HCT116 (cell line): Measurements from ENCODE around the gene SCAND1.

Experiments
- CEBPB ChIP-seq: IDR thresholded peaks from 2 replicates; pipeline ENCODE4 v1.6.1; 2012; ENCODE audit warnings: low read depth
- POLR2A ChIP-seq: IDR thresholded peaks from 2 replicates; pipeline ENCODE4 v1.7.0; 2011; ENCODE audit warnings: borderline replicate concordance; ENCODE audit not compliant: insufficient read depth, insufficient read length; ENCODE audit errors: extremely low read depth
- TF ChIP-seq, protein P1 (sequence below), 3 experiments: fragments of 200-600 bp in 1 of 3; sonication (generic) in 1 of 3; IDR thresholded peaks in 2 of 3; conservative IDR thresholded peaks in 1 of 3; 2 replicates each; pipeline ENCODE4 v1.5.1; 2012 to 2017; ENCODE audit warnings: low read depth in 2 of 3, low read length in 2 of 3, antibody characterized with exemption in 1 of 3, borderline replicate concordance in 1 of 3, control low read depth in 1 of 3, mild to moderate bottlenecking in 1 of 3, mixed read lengths in 1 of 3, mixed run types in 1 of 3, moderate library complexity in 1 of 3; ENCODE audit not compliant: insufficient read depth in 1 of 3

GRCh38 chr20:35992713-35993335, 38.5 kb upstream of the SCAND1 start:
- TF ChIP-seq, protein P1, sequence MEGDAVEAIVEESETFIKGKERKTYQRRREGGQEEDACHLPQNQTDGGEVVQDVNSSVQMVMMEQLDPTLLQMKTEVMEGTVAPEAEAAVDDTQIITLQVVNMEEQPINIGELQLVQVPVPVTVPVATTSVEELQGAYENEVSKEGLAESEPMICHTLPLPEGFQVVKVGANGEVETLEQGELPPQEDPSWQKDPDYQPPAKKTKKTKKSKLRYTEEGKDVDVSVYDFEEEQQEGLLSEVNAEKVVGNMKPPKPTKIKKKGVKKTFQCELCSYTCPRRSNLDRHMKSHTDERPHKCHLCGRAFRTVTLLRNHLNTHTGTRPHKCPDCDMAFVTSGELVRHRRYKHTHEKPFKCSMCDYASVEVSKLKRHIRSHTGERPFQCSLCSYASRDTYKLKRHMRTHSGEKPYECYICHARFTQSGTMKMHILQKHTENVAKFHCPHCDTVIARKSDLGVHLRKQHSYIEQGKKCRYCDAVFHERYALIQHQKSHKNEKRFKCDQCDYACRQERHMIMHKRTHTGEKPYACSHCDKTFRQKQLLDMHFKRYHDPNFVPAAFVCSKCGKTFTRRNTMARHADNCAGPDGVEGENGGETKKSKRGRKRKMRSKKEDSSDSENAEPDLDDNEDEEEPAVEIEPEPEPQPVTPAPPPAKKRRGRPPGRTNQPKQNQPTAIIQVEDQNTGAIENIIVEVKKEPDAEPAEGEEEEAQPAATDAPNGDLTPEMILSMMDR (IDR thresholded peaks at IDR 0.05 in 2 of 3, conservative IDR thresholded peaks at IDR 0.05 in 1 of 3; ENCODE audit: borderline replicate concordance in 1 of 3, insufficient read depth in 1 of 3, low read depth in 2 of 3, low read length in 2 of 3), result peak; percentile 81 to 92 (median 90)
- TF ChIP-seq CEBPB, result no peak
- no peak for TF ChIP-seq POLR2A
